NT2/D1 (cell line): Measurements from ENCODE around the gene DYNLT4.
"Not testable (repeated sequence)": the region's sequence is repeated elsewhere in the genome, so short reads cannot be mapped to it uniquely, and the experiment has no call there.

Experiments
- DNase-seq: peaks from one replicate; pipeline ENCODE4 v3.0.0-alpha.2; 2011; ENCODE audit warnings: low read depth, low spot score
- H3K27me3 ChIP-seq: 2 replicates; pipeline ENCODE4 v1.6.0; 2011; ENCODE audit warnings: mild to moderate bottlenecking; ENCODE audit not compliant: insufficient read length, insufficient read depth
- H3K36me3 ChIP-seq: 2 replicates; pipeline ENCODE4 v1.6.1; 2011; ENCODE audit warnings: mild to moderate bottlenecking, low read length, mixed read lengths; ENCODE audit not compliant: insufficient read depth, insufficient read length
- H3K4me1 ChIP-seq: 2 replicates; pipeline ENCODE4 v1.5.1; 2011; ENCODE audit not compliant: insufficient read depth, insufficient read length
- H3K4me3 ChIP-seq: 2 replicates; pipeline ENCODE4 v1.5.1; 2011; ENCODE audit warnings: low read depth; ENCODE audit not compliant: insufficient read length
- H3K9ac ChIP-seq: 2 replicates; pipeline ENCODE4 v1.6.0; 2011; ENCODE audit warnings: low read depth; ENCODE audit not compliant: insufficient read length
- H3K9me3 ChIP-seq: 2 replicates; pipeline ENCODE4 v1.5.1; 2011; ENCODE audit warnings: mild to moderate bottlenecking, low read length; ENCODE audit not compliant: insufficient read depth
- SUZ12 ChIP-seq: IDR thresholded peaks from 2 replicates; pipeline ENCODE4 v1.6.1; 2011; ENCODE audit not compliant: insufficient read length, insufficient read depth; ENCODE audit errors: extremely low read depth
- YY1 ChIP-seq: IDR thresholded peaks from 2 replicates; pipeline ENCODE4 v1.6.1; 2011; ENCODE audit not compliant: insufficient read length, insufficient read depth
- ZNF274 ChIP-seq: IDR thresholded peaks from 2 replicates; pipeline ENCODE4 v1.6.1; 2011; ENCODE audit warnings: mild to moderate bottlenecking, low read depth, low read length

The DYNLT4 gene

GRCh38 chr1:44821240-44821715, 14.1 kb upstream of the DYNLT4 start:
- TF ChIP-seq YY1 (no peak), ZNF274 (no peak), SUZ12 (no peak)
- no peaks in the 10 kb centered on the region for H3K27me3 ChIP-seq

DNA sequence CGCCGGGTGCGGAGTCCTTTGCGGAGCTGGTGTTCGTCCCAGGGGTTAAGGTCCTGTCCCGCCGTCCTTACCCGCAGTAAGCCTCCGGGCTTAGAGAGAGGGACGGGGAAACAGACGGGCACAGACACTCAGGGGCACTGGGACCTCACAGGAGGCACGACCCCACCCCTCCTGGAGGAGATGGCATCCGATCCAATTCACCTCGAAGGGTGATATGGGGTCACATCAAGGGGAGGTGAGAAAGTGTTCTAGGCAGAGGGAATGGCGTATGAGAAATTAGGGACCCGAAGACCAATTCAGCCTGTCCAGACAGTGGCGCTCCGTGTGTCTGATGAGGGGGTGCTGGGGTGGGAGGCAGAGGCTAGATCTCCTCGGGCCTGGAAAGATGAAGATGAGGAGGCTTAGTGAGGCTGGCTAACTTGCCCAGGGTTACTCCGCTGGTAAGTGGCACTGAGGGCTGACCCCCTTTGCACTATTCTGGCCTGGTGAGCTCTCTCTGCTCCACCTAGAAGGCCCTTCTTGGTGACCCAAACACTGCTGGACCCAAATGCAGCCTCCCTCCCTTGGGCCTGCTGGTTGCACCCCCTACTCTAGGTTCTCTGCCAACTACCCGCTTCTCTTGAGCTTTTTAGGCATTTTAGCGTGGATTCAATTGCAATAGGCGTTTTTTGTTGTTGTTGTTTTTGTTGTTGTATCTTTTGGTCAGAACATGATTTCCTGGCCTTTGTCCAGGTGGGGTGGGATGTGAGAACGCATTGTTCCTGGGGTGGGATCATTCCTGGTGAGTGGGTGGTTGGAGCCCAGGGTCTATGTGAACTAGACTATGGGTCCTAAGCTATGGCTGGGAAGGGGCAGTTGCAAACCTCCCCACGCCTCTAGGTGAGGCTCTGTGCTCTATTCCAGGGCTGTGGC, 13.4 kb upstream of the DYNLT4 start:
- Histone ChIP-seq H3K36me3 (peaks cover 4% of the 10 kb centered on the region), H3K4me3 (peak overlapping the region; percentile 46), H3K27me3 (no peaks in the 10 kb centered on the region), H3K9ac (peak overlapping the region; percentile 91), H3K9me3 (no peaks in the 10 kb centered on the region), H3K4me1 (peaks cover 4% of the 10 kb centered on the region)
- no peak for TF ChIP-seq SUZ12
- TF ChIP-seq YY1, result no peak
- no peak for TF ChIP-seq ZNF274
- no peak for DNase-seq

More at GRCh38 chr1:44821240-44821715, 14.1 kb upstream of the DYNLT4 start:
- no peak for DNase-seq
- Histone ChIP-seq H3K4me3 (no peak overlapping the region), H3K9me3 (no peaks in the 10 kb centered on the region), H3K36me3 (no peaks in the 10 kb centered on the region), H3K9ac (peak overlapping the region; percentile 17), H3K4me1 (peaks cover 7% of the 10 kb centered on the region)

- Histone ChIP-seq H3K4me3 (peak overlapping the region; percentile 46), H3K27me3 (no peaks in the 10 kb centered on the region), H3K9ac (peak overlapping the region; percentile 91), H3K36me3 (peaks cover 13% of the 10 kb centered on the region), H3K9me3 (no peaks in the 10 kb centered on the region), H3K4me1 (peaks cover 4% of the 10 kb centered on the region)
- TF ChIP-seq SUZ12 (no peak), YY1 (no peak), ZNF274 (no peak)
- DNase-seq, result peak; percentile 93
These were observed 12.6 kb upstream of the DYNLT4 start for GRCh38 chr1:44819608-44820327.

- Histone ChIP-seq H3K27me3 (no peaks in the 10 kb centered on the region), H3K4me1 (peaks cover 4% of the 10 kb centered on the region), H3K9ac (peak overlapping the region; percentile 79), H3K4me3 (peak overlapping the region; percentile 26), H3K36me3 (peaks cover 15% of the 10 kb centered on the region), H3K9me3 (no peaks in the 10 kb centered on the region)
- no peak for TF ChIP-seq YY1
- TF ChIP-seq SUZ12, result no peak
- no peak for TF ChIP-seq ZNF274
- no peak for DNase-seq
These were observed 12.1 kb upstream of the DYNLT4 start for GRCh38 chr1:44819196-44819607.

DNA sequence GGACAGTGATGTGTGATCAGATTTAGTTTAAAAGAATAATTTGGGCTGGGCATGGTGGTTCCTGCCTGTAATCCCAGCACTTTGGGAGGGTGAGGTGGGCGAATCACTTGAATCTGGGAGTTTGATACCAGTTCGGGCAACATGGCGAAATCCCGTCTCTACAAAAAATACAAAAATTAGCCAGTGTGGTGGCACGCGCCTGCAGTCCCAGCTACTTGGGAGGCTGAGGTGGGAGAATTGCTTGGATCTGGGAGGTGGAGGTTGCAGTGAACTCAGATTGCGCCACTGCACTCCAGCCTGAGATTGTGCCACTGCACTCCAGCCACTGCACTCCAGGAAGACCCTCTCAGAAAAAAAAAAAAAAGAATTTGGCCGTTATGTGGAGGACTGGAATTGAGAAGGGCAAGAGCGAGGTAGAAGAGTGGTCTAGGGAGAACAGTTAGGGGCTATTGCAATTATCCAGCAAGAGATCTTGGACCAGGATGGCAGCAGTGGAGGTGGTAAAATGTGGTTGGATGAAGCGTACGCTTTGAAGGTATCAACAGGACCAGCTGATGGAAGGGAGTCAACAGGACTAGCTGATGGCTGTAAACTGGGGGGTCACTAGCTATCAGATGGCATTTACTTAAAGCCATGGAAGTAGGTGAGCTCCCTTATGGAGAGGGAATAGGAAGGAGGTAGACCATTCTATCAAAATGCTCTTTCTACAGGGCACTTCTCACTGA, 10.8 kb upstream of the DYNLT4 start:
- H3K36me3 ChIP-seq, result peaks cover 25% of the 10 kb centered on the region
- TF ChIP-seq YY1 (no peak), SUZ12 (no peak), ZNF274 (no peak)
- H3K4me3 ChIP-seq, result no peak overlapping the region
- DNase-seq, result no peak
- no peaks in the 10 kb centered on the region for H3K9me3 ChIP-seq
- H3K9ac ChIP-seq, result no peak overlapping the region
- H3K4me1 ChIP-seq, result peaks cover 4% of the 10 kb centered on the region
- no peaks in the 10 kb centered on the region for H3K27me3 ChIP-seq

DNA sequence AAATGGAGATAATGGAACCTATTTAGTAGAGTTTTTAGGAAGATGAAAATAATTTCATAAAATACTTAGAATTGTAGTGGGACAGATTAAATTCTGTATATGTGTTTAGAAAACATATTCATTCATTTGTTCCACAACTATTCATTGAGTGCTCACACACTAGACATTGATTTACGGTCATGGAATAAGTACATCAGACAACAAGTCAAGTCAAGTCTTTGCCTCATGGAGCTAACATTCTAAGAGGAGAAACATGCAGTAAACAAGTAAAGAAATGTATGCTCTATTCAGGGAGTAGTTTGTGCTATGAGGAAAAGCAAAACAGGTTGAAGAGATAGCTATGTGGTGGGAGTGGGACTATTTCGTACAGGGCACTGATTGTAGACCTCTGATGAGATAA, 10.2 kb upstream of the DYNLT4 start:
- no peak overlapping the region for H3K4me3 ChIP-seq
- TF ChIP-seq ZNF274, result no peak
- TF ChIP-seq SUZ12, result no peak
- TF ChIP-seq YY1, result no peak
- no peaks in the 10 kb centered on the region for H3K27me3 ChIP-seq
- H3K9me3 ChIP-seq, result no peaks in the 10 kb centered on the region
- H3K4me1 ChIP-seq, result peaks cover 9% of the 10 kb centered on the region
- DNase-seq, result no peak
- no peak overlapping the region for H3K9ac ChIP-seq
- peaks cover 29% of the 10 kb centered on the region for H3K36me3 ChIP-seq

- H3K36me3 ChIP-seq, result peaks cover 29% of the 10 kb centered on the region
- not testable (repeated sequence) for H3K9me3 ChIP-seq, H3K9ac ChIP-seq, DNase-seq, H3K27me3 ChIP-seq, H3K4me3 ChIP-seq
- peaks cover 14% of the 10 kb centered on the region for H3K4me1 ChIP-seq
These were observed 8.8 kb upstream of the DYNLT4 start for GRCh38 chr1:44815926-44816325.
